GM12874 (cell line): ENCODE data around the gene BEX3.

ENCODE experiments used
- CTCF ChIP-seq: IDR thresholded peaks from 2 replicates; pipeline ENCODE4 v1.5.1; 2011; ENCODE audit warnings: low read depth, mild to moderate bottlenecking, control low read depth, low read length, moderate library complexity; ENCODE audit not compliant: insufficient read depth

The BEX3 gene

GRCh38 chrX:103356130-103356798 is 20.1 kb upstream of the BEX3 start, which contains the start of gene TCEAL9:
TCEAL9 (plus strand) TSS chrX:103356506; CDS start chrX:103357685, 1,179 bp downstream.
- no peak for TF ChIP-seq CTCF

- no peak for TF ChIP-seq CTCF
These were observed 19.5 kb upstream of the BEX3 start for GRCh38 chrX:103356858-103357257.

GRCh38 chrX:103357871-103358270 is 18.5 kb upstream of the BEX3 start:
- no peak for TF ChIP-seq CTCF

GRCh38 chrX:103360092-103360491 is 16.2 kb upstream of the BEX3 start:
- TF ChIP-seq CTCF: no peak

GRCh38 chrX:103360916-103361315 is 15.4 kb upstream of the BEX3 start:
- no peak for TF ChIP-seq CTCF

GRCh38 chrX:103361798-103362197 is 14.5 kb upstream of the BEX3 start:
- no peak for TF ChIP-seq CTCF

- no peak for TF ChIP-seq CTCF
These were observed 13.9 kb upstream of the BEX3 start for GRCh38 chrX:103362474-103362873.
